Fibroblast of lung (primary cell): ENCODE data around the gene SUGCT. TPM values are rescaled to one million over a fixed set of nuclear protein-coding genes. Genes with fewer than 3 reads are reported as not detected.

Experiments
- DNase-seq, 2 donors: peaks; one replicate each; pipeline versions ENCODE4 v3.0.0 to v3.0.0-alpha.2; 2010; ENCODE audit warnings: low read depth in 2 of 2
- H2AFZ ChIP-seq: 2 replicates; pipeline ENCODE4 v1.5.1; 2012; ENCODE audit warnings: low read length, control low read depth, inconsistent platforms
- H3K27ac ChIP-seq: 2 replicates; pipeline ENCODE4 v1.5.1; 2011; ENCODE audit warnings: low read length, control low read depth; ENCODE audit not compliant: insufficient read depth
- H3K27me3 ChIP-seq: 2 replicates; pipeline ENCODE4 v1.5.1; 2011; ENCODE audit warnings: mild to moderate bottlenecking, low read length; ENCODE audit not compliant: control insufficient read depth, insufficient read depth
- H3K36me3 ChIP-seq: 2 replicates; pipeline ENCODE4 v1.5.1; 2011; ENCODE audit warnings: low read length; ENCODE audit not compliant: control insufficient read depth, insufficient read depth
- H3K4me1 ChIP-seq: 2 replicates; pipeline ENCODE4 v1.5.1; 2011; ENCODE audit warnings: low read length; ENCODE audit not compliant: control insufficient read depth, insufficient read depth; ENCODE audit errors: extremely low read depth
- H3K4me2 ChIP-seq: 2 replicates; pipeline ENCODE4 v1.5.1; 2011; ENCODE audit warnings: low read length, control low read depth; ENCODE audit not compliant: insufficient read depth; ENCODE audit errors: extremely low read depth
- H3K4me3 ChIP-seq, 4 experiments: fragments of 200-600 bp in 1 of 4; sonication (generic) in 1 of 4; replicated peaks in 1 of 4; 2 replicates each; pipeline ENCODE4 v1.5.1; 2011 to 2016; ENCODE audit warnings: low read length in 4 of 4, low read depth in 3 of 4, mild to moderate bottlenecking in 3 of 4, control low read depth in 2 of 4, inconsistent platforms in 1 of 4, mixed read lengths in 1 of 4; ENCODE audit not compliant: insufficient read depth in 1 of 4; ENCODE audit errors: control extremely low read depth in 1 of 4
- H3K79me2 ChIP-seq: 2 replicates; pipeline ENCODE4 v1.5.1; 2012; ENCODE audit warnings: mild to moderate bottlenecking, low read length, inconsistent platforms; ENCODE audit not compliant: control insufficient read depth, insufficient read depth
- H3K9ac ChIP-seq: 2 replicates; pipeline ENCODE4 v1.5.1; 2011; ENCODE audit warnings: mild to moderate bottlenecking, low read length, control low read depth; ENCODE audit not compliant: insufficient read depth
- H3K9me3 ChIP-seq: 2 replicates; pipeline ENCODE4 v1.5.1; 2012; ENCODE audit warnings: low read depth, low read length; ENCODE audit not compliant: control insufficient read depth, insufficient read depth
- H4K20me1 ChIP-seq: 2 replicates; pipeline ENCODE4 v1.5.1; 2011; ENCODE audit warnings: low read length; ENCODE audit not compliant: control insufficient read depth, insufficient read depth; ENCODE audit errors: extremely low read depth
- EZH2 ChIP-seq: IDR thresholded peaks from 2 replicates; pipeline ENCODE4 v1.5.1; 2012; ENCODE audit warnings: low read length, control low read depth, mild to moderate bottlenecking; ENCODE audit errors: missing control alignments
- polyA plus RNA-seq, 2 donors: library from polyadenylated mRNA; depleted of rRNA in 1 of 2; stranded (reverse) in 1 of 2; unstranded in 1 of 2; fragments of >200 nt; gene quantifications; 2 replicates each; pipeline ENCODE4 v1.2.1, GENCODE V29; 2011 to 2012; ENCODE audit warnings: missing spikeins in 1 of 2
- total RNA-seq: library from RNA; depleted of rRNA; stranded (reverse); fragments of >200 nt; gene quantifications from 2 replicates; pipeline ENCODE4 v1.2.1, GENCODE V29; 2014
- TF ChIP-seq, protein P1 (sequence below), 2 donors: IDR thresholded peaks in 1 of 2; conservative IDR thresholded peaks in 1 of 2; 1 replicate in 1 of 2; 2 replicates in 1 of 2; pipeline ENCODE4 v1.5.1; 2011 to 2012; ENCODE audit warnings: low read length in 2 of 2, control low read depth in 1 of 2, inconsistent platforms in 1 of 2, low read depth in 1 of 2, mild to moderate bottlenecking in 1 of 2

The SUGCT gene
- total and polyA plus RNA-seq, 2 donors (not counting 1 experiment from before 2014, with no cell fraction given): 8.4 to 16.5 TPM

DNA sequence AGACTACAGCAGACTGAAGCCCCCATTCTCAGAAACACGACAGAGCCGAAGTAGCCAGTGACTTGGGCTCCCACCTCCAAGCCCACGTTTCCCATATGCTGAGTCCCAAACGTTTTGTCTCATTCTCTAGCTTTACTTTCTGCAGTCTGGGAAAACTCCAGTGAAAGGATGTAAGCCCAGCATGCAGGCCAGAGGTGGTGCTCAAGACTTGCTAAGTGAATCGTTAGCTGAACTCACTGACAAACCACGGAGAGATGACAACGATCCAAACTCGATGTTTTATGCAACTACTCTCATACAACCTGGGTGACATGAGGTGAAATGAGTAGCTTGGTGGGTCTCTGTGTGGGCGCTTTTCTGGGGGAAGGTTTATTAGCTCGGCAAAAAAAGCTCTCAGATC is 731.8 kb downstream of the SUGCT start:
- TF ChIP-seq, protein P1, sequence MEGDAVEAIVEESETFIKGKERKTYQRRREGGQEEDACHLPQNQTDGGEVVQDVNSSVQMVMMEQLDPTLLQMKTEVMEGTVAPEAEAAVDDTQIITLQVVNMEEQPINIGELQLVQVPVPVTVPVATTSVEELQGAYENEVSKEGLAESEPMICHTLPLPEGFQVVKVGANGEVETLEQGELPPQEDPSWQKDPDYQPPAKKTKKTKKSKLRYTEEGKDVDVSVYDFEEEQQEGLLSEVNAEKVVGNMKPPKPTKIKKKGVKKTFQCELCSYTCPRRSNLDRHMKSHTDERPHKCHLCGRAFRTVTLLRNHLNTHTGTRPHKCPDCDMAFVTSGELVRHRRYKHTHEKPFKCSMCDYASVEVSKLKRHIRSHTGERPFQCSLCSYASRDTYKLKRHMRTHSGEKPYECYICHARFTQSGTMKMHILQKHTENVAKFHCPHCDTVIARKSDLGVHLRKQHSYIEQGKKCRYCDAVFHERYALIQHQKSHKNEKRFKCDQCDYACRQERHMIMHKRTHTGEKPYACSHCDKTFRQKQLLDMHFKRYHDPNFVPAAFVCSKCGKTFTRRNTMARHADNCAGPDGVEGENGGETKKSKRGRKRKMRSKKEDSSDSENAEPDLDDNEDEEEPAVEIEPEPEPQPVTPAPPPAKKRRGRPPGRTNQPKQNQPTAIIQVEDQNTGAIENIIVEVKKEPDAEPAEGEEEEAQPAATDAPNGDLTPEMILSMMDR (conservative IDR thresholded peaks at IDR 0.05 in 1 of 2, IDR thresholded peaks at IDR 0.05 in 1 of 2; ENCODE audit: low read depth in 1 of 2, low read length in 2 of 2): peak in 1 of 2 donors; percentile 19
- TF ChIP-seq EZH2: no peak
- H2AFZ ChIP-seq: no peak overlapping the region
- no peak overlapping the region for H3K27ac ChIP-seq
- H3K4me3 ChIP-seq: no peak overlapping the region
- H3K4me2 ChIP-seq: no peak overlapping the region
- H4K20me1 ChIP-seq: no peaks in the 10 kb centered on the region
- H3K79me2 ChIP-seq: no peaks in the 10 kb centered on the region
- no peak overlapping the region for H3K9ac ChIP-seq
- no peaks in the 10 kb centered on the region for H3K4me1 ChIP-seq
- H3K36me3 ChIP-seq: no peaks in the 10 kb centered on the region
- H3K9me3 ChIP-seq: no peaks in the 10 kb centered on the region
- peak; percentile 34 to 35 for DNase-seq
- no peaks in the 10 kb centered on the region for H3K27me3 ChIP-seq

DNA sequence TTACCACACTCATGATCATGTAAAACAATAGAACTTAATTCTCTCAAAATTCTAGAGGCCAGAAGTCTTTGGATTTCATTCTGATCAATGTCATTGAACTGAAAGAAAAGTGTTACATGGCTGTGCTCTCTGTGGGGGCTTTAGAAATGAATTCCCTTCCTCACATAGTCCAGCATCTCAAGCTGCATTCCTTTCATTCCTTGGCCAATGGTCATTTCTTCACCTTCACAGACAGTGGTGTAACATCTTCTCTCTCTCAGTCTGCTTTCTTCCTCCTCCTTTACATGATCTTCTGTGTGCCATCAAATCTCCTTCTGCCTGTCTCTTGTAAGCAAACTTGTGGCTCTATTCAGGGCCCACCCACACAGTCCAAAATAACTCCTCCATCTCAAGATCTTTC is 735.3 kb downstream of the SUGCT start:
- Histone ChIP-seq H3K4me2 (no peak overlapping the region), H3K36me3 (no peaks in the 10 kb centered on the region), H3K79me2 (no peaks in the 10 kb centered on the region), H3K27me3 (no peaks in the 10 kb centered on the region), H3K9me3 (no peaks in the 10 kb centered on the region), H3K4me1 (no peaks in the 10 kb centered on the region), H3K27ac (no peak overlapping the region), H3K4me3 (no peak overlapping the region), H2AFZ (no peak overlapping the region), H3K9ac (no peak overlapping the region), H4K20me1 (no peaks in the 10 kb centered on the region)
- TF ChIP-seq, protein P1 (conservative IDR thresholded peaks at IDR 0.05 in 1 of 2, IDR thresholded peaks at IDR 0.05 in 1 of 2; ENCODE audit: low read depth in 1 of 2, low read length in 2 of 2): no peak
- no peak for TF ChIP-seq EZH2
- peak in 1 of 2 donors; percentile 36 for DNase-seq

DNA sequence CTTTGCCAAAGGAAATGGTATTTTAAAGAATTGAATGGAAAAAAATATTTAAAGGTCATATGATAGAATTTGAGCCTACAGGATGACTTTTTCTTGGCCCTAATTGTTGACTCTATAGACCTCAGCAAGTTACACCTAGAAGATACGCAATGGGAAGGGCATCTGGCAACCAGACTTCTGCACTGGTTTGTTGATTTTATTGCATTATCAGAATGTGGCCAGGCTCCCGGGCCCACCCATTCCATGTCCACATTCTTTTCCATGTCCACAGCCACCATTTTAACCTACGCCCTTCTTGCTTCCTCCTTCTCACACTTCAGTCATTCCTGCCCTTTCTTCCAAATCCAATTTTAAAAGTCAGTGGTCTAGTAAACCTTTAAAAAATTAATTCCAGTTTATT is 738.4 kb downstream of the SUGCT start:
- H3K9me3 ChIP-seq: no peaks in the 10 kb centered on the region
- H3K27me3 ChIP-seq: no peaks in the 10 kb centered on the region
- no peak overlapping the region for H3K4me3 ChIP-seq
- H3K79me2 ChIP-seq: no peaks in the 10 kb centered on the region
- no peak overlapping the region for H2AFZ ChIP-seq
- TF ChIP-seq, protein P1 (conservative IDR thresholded peaks at IDR 0.05 in 1 of 2, IDR thresholded peaks at IDR 0.05 in 1 of 2; ENCODE audit: low read depth in 1 of 2, low read length in 2 of 2): no peak
- TF ChIP-seq EZH2: no peak
- H3K36me3 ChIP-seq: no peaks in the 10 kb centered on the region
- H3K9ac ChIP-seq: no peak overlapping the region
- H3K4me1 ChIP-seq: no peaks in the 10 kb centered on the region
- no peak overlapping the region for H3K4me2 ChIP-seq
- no peaks in the 10 kb centered on the region for H4K20me1 ChIP-seq
- H3K27ac ChIP-seq: no peak overlapping the region
- no peak for DNase-seq
